Endothelial cell of umbilical vein (primary cell): ENCODE measurements around the gene CXCR4. TPM values are rescaled to one million over a fixed set of nuclear protein-coding genes. Genes with fewer than 3 reads are reported as not detected.
A peak's percentile ranks its signal among the peaks of the same experiment; 100 is the strongest.

Experiments used
- BruUV-seq: library from RNA; stranded (reverse); fragments of 400-500 nt; replicated peaks from 2 replicates; lab custom pipeline; 2021; lab: Mats Ljungman, UMichigan
- CTCF ChIA-PET: fragments of 300-600, 350-600 bp; sonication (Branson Sonifier 250); formaldehyde crosslinking; loops from one replicate; lab custom pipeline; 2021; ENCODE audit warnings: antibody characterized with exemption, inconsistent platforms; lab: Charles Lee
- POLR2A ChIA-PET: fragments of 300-600, 350-600 bp; sonication (Branson Sonifier 250); formaldehyde crosslinking; loops from one replicate; lab custom pipeline; 2021; ENCODE audit warnings: antibody characterized with exemption, inconsistent platforms; lab: Charles Lee
- DNase-seq: peaks from one replicate; pipeline ENCODE4 v3.0.0-alpha.2; 2011; ENCODE audit warnings: low read depth, low spot score
- FAIRE-seq: peaks from 2 replicates; lab custom pipeline; 2011; peaks lifted over from hg19 to GRCh38; lab: Jason Lieb, UNC
- H2AFZ ChIP-seq: 2 replicates; pipeline ENCODE4 v1.6.0; 2012; ENCODE audit warnings: low read depth, low read length, control low read depth, inconsistent platforms
- H3K27ac ChIP-seq: 2 replicates; pipeline ENCODE4 v1.5.1; 2011; ENCODE audit warnings: low read depth, mild to moderate bottlenecking, control low read depth, low read length, moderate library complexity; ENCODE audit not compliant: insufficient read depth
- H3K27me3 ChIP-seq, 2 experiments: 2 replicates each; pipeline versions ENCODE4 v1.6.0 to v1.6.1; 2011; ENCODE audit warnings: low read length in 2 of 2, mixed read lengths in 1 of 2; ENCODE audit not compliant: control insufficient read depth in 2 of 2, insufficient read depth in 2 of 2
- H3K36me3 ChIP-seq, 2 experiments: 2 replicates in 1 of 2; 3 replicates in 1 of 2; pipeline ENCODE4 v1.5.1; 2011; ENCODE audit warnings: low read length in 2 of 2, mild to moderate bottlenecking in 1 of 2, moderate library complexity in 1 of 2; ENCODE audit not compliant: control insufficient read depth in 2 of 2, insufficient read depth in 2 of 2; ENCODE audit errors: extremely low read depth in 1 of 2
- H3K4me1 ChIP-seq: 3 replicates; pipeline ENCODE4 v1.5.1; 2011; ENCODE audit warnings: mild to moderate bottlenecking, low read length; ENCODE audit not compliant: control insufficient read depth, insufficient read depth; ENCODE audit errors: extremely low read depth
- H3K4me2 ChIP-seq: 2 replicates; pipeline ENCODE4 v1.6.1; 2011; ENCODE audit warnings: low read length, control low read depth, mixed read lengths; ENCODE audit not compliant: insufficient read depth
- H3K4me3 ChIP-seq, 3 experiments: fragments of 200-600 bp in 1 of 3; sonication (generic), shearing (Covaris generic) in 1 of 3; replicated peaks in 1 of 3; 2 replicates each; pipeline ENCODE4 v1.5.1; 2011 to 2016; ENCODE audit warnings: control low read depth in 3 of 3, low read length in 3 of 3, mild to moderate bottlenecking in 2 of 3, inconsistent platforms in 1 of 3, low read depth in 1 of 3, moderate library complexity in 1 of 3; ENCODE audit not compliant: insufficient read depth in 1 of 3
- H3K79me2 ChIP-seq: 2 replicates; pipeline ENCODE4 v1.6.0; 2012; ENCODE audit warnings: low read length, inconsistent platforms; ENCODE audit not compliant: control insufficient read depth, insufficient read depth
- H3K9ac ChIP-seq: replicated peaks from 2 replicates; pipeline ENCODE3; 2011; ENCODE audit warnings: low read length, control low read depth; ENCODE audit not compliant: insufficient read depth; ENCODE audit errors: extremely low read depth
- H3K9me1 ChIP-seq: replicated peaks from 3 replicates; pipeline ENCODE4 v1.6.0; 2011; ENCODE audit warnings: mild to moderate bottlenecking, low read length; ENCODE audit not compliant: control insufficient read depth, insufficient read depth; ENCODE audit errors: extremely low read depth
- H3K9me3 ChIP-seq: replicated peaks from 2 replicates; pipeline ENCODE4 v1.5.1; 2012; ENCODE audit warnings: low read length, inconsistent platforms; ENCODE audit not compliant: control insufficient read depth, insufficient read depth
- H4K20me1 ChIP-seq: replicated peaks from 2 replicates; pipeline ENCODE3; 2011; ENCODE audit warnings: mild to moderate bottlenecking, low read length; ENCODE audit not compliant: control insufficient read depth, insufficient read depth; ENCODE audit errors: extremely low read depth
- EZH2 ChIP-seq: IDR thresholded peaks from 2 replicates; pipeline ENCODE4 v1.6.1; 2012; ENCODE audit warnings: borderline replicate concordance, low read depth, mild to moderate bottlenecking, moderate library complexity, low read length, inconsistent platforms; ENCODE audit not compliant: severe bottlenecking
- FOS ChIP-seq: IDR thresholded peaks from 2 replicates; pipeline ENCODE4 v1.6.1; 2011; ENCODE audit warnings: mild to moderate bottlenecking, low read length, moderate library complexity, borderline replicate concordance; ENCODE audit not compliant: insufficient read depth
- GATA2 ChIP-seq: IDR thresholded peaks from 2 replicates; pipeline ENCODE4 v1.7.0; 2011; ENCODE audit warnings: low read depth, mild to moderate bottlenecking, moderate library complexity, mixed read lengths, low read length; ENCODE audit not compliant: insufficient read length, insufficient read depth
- JUN ChIP-seq: IDR thresholded peaks from 2 replicates; pipeline ENCODE4 v1.6.1; 2011; ENCODE audit warnings: borderline replicate concordance, low read depth; ENCODE audit not compliant: insufficient read length, insufficient read depth
- MYC ChIP-seq: IDR thresholded peaks from one replicate; pipeline ENCODE4 v1.6.1; 2011; ENCODE audit warnings: mild to moderate bottlenecking, low read depth, low read length
- POLR2A ChIP-seq: IDR thresholded peaks from 2 replicates; pipeline ENCODE4 v1.6.1; 2012; ENCODE audit warnings: low read depth, mild to moderate bottlenecking, control low read depth, low read length
- POLR2AphosphoS5 ChIP-seq: IDR thresholded peaks from 2 replicates; pipeline ENCODE4 v1.6.1; 2012; ENCODE audit warnings: low read depth, mild to moderate bottlenecking, control low read depth, low read length, moderate library complexity; ENCODE audit not compliant: insufficient read depth
- dilution Hi-C: fragments of 300-500 bp; cut with MboI; formaldehyde crosslinking; loops from one replicate; pipeline ENCODE4 v1.15.0; 2019; ENCODE audit warnings: low sequenced_read_pairs; ENCODE audit not compliant: extremely low pct_ligation_motif_present
- intact Hi-C: fragments of 100-400 bp; cut with micrococcal nuclease; formaldehyde crosslinking; loops from one replicate; pipeline ENCODE4 v1.10.0; 2022
- polyA plus RNA-seq, 4 experiments: library from polyadenylated mRNA; depleted of rRNA in 3 of 4; stranded (reverse) in 3 of 4; unstranded in 1 of 4; fragments of >200 nt; gene quantifications; 2 replicates each; pipeline versions ENCODE4 v1.2.1 to v1.2.3, GENCODE V29; 2011 to 2012; ENCODE audit warnings: missing spikeins in 1 of 4
- total RNA-seq: library from RNA; stranded (reverse); gene quantifications from 2 replicates; pipeline ENCODE4 v1.2.3, GENCODE V29; 2021
- TF ChIP-seq, protein P1 (sequence below), 2 donors: IDR thresholded peaks; 1 replicate in 1 of 2; 2 replicates in 1 of 2; pipeline ENCODE4 v1.5.1; 2011; ENCODE audit warnings: low read length in 2 of 2, mild to moderate bottlenecking in 2 of 2, moderate library complexity in 2 of 2, control low read depth in 1 of 2, inconsistent platforms in 1 of 2, low read depth in 1 of 2; ENCODE audit not compliant: insufficient read depth in 1 of 2; ENCODE audit errors: extremely low read depth in 1 of 2
- TF ChIP-seq, protein P2 (sequence below): IDR thresholded peaks from 2 replicates; pipeline ENCODE4 v1.6.1; 2011; ENCODE audit not compliant: insufficient read depth, insufficient read length

The CXCR4 gene
- total and polyA plus RNA-seq, 2 donors (not counting 3 experiments of a cell fraction or from before 2014, with no cell fraction given) = 42.2 to 52.4 TPM

DNA sequence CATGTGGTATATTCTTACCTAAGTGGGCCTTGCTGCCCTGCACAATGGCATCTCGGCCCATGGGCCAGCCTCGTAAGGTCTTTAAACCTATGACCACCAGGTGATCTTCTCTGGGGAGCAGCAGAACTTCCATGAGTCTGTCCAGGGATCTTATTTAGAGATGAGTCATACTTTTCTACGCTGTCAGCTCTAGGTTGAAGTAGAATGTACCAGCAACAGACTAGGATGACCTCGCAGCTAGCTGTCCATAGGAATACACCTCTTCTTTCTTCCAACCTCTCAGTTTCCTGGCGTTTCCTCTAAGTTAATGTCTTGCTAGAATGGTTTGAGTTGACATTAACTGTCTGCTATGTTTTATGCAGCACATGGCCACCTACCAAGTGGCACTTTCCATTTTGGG, 15.6 kb upstream of the CXCR4 start:
- dilution Hi-C loops (no loop called here), intact Hi-C loops (no loop called here)
- TF ChIP-seq GATA2 (no peak), JUN (peak; percentile 16)
- TF ChIP-seq, protein P1, sequence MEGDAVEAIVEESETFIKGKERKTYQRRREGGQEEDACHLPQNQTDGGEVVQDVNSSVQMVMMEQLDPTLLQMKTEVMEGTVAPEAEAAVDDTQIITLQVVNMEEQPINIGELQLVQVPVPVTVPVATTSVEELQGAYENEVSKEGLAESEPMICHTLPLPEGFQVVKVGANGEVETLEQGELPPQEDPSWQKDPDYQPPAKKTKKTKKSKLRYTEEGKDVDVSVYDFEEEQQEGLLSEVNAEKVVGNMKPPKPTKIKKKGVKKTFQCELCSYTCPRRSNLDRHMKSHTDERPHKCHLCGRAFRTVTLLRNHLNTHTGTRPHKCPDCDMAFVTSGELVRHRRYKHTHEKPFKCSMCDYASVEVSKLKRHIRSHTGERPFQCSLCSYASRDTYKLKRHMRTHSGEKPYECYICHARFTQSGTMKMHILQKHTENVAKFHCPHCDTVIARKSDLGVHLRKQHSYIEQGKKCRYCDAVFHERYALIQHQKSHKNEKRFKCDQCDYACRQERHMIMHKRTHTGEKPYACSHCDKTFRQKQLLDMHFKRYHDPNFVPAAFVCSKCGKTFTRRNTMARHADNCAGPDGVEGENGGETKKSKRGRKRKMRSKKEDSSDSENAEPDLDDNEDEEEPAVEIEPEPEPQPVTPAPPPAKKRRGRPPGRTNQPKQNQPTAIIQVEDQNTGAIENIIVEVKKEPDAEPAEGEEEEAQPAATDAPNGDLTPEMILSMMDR (IDR thresholded peaks at IDR 0.05; ENCODE audit: extremely low read depth in 1 of 2, insufficient read depth in 1 of 2, low read depth in 1 of 2, low read length in 2 of 2) = no peak
- H3K79me2 ChIP-seq = no peaks in the 10 kb centered on the region
- BruUV-seq = no TSS peak
- no peaks in the 10 kb centered on the region for H4K20me1 ChIP-seq
- FAIRE-seq (no peak), DNase-seq (no peak)
- peaks cover 0 to 2% of the 10 kb centered on the region in 2 experiments for H3K27me3 ChIP-seq
- H3K9ac ChIP-seq = no peak overlapping the region
- H2AFZ ChIP-seq = no peak overlapping the region
- H3K4me2 ChIP-seq = no peak overlapping the region
- ChIA-PET POLR2A (no interaction called here), CTCF (no interaction called here)
- H3K4me3 ChIP-seq = no peak overlapping the region
- no peaks in the 10 kb centered on the region for H3K9me3 ChIP-seq
- no peaks in the 10 kb centered on the region for H3K36me3 ChIP-seq
- no peaks in the 10 kb centered on the region for H3K4me1 ChIP-seq
- no peak overlapping the region for H3K27ac ChIP-seq
- H3K9me1 ChIP-seq = no peaks in the 10 kb centered on the region

DNA sequence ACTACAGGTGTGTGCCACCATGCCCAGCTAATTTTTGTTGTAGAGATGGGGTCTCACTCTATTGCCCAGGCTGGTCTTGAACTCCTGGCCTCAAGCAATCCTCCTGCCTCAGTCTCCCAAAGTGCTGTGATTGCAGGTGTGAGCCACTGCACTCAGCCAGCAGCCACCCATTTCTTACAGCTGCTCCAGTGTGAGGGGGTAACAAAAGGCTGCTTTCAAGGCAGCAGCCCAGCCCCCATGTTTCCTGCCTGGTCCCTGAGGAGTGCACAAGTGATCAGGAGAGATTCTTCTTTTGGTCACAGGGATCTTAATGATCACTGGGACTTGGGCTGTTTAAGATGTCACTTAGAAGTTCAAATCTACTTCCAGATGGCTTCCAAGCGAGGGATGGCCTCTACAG, 15.2 kb upstream of the CXCR4 start:
- Histone ChIP-seq H4K20me1 (no peaks in the 10 kb centered on the region), H3K9me1 (no peaks in the 10 kb centered on the region), H3K79me2 (no peaks in the 10 kb centered on the region), H3K4me1 (no peaks in the 10 kb centered on the region), H3K4me3 (no peak overlapping the region), H3K4me2 (no peak overlapping the region), H2AFZ (no peak overlapping the region), H3K9ac (no peak overlapping the region), H3K27ac (no peak overlapping the region), H3K27me3 (peaks cover 0 to 6% of the 10 kb centered on the region in 2 experiments), H3K9me3 (no peaks in the 10 kb centered on the region), H3K36me3 (no peaks in the 10 kb centered on the region)
- ChIA-PET POLR2A (no interaction called here), CTCF (no interaction called here)
- no TSS peak for BruUV-seq
- intact Hi-C loops = no loop called here
- dilution Hi-C loops = no loop called here
- DNase-seq = no peak
- FAIRE-seq = no peak
- no peak for TF ChIP-seq POLR2AphosphoS5
- TF ChIP-seq FOS = no peak
- TF ChIP-seq MYC = no peak
- no peak for TF ChIP-seq EZH2
- no peak for TF ChIP-seq JUN
- no peak for TF ChIP-seq POLR2A
- TF ChIP-seq, protein P2, sequence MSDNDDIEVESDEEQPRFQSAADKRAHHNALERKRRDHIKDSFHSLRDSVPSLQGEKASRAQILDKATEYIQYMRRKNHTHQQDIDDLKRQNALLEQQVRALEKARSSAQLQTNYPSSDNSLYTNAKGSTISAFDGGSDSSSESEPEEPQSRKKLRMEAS = no peak
- TF ChIP-seq, protein P1 (IDR thresholded peaks at IDR 0.05; ENCODE audit: extremely low read depth in 1 of 2, insufficient read depth in 1 of 2, low read depth in 1 of 2, low read length in 2 of 2) = no peak
- TF ChIP-seq GATA2 = no peak
